HEK293T (cell line): ENCODE results near the gene ERI3.

ENCODE experiments used
- CTCF ChIA-PET: fragments of 350-600 bp; formaldehyde crosslinking; extraction: SDS; loops from one replicate; lab custom pipeline; 2021; ENCODE audit warnings: antibody characterized with exemption, inconsistent platforms; lab: Yijun Ruan, JAX
- POLR2A ChIA-PET: fragments of 350-600 bp; formaldehyde crosslinking; extraction: SDS; loops from one replicate; lab custom pipeline; 2020; ENCODE audit warnings: antibody characterized with exemption, inconsistent platforms; lab: Yijun Ruan, JAX
- DNase-seq: peaks from one replicate; pipeline ENCODE4 v3.0.0; 2012; ENCODE audit warnings: mixed read lengths; ENCODE audit errors: extremely low spot score
- ARNT ChIP-seq: fragments of 450-650 bp; IDR thresholded peaks from 2 replicates; pipeline ENCODE4 v1.6.1; 2017; ENCODE audit warnings: mild to moderate bottlenecking
- BHLHE40 ChIP-seq: fragments of 450-650 bp; IDR thresholded peaks from 2 replicates; pipeline ENCODE4 v1.6.1; 2016; ENCODE audit warnings: mild to moderate bottlenecking, moderate library complexity, borderline replicate concordance
- CTBP1 ChIP-seq: fragments of 450-650 bp; IDR thresholded peaks from 2 replicates; pipeline ENCODE4 v1.6.1; 2016; ENCODE audit warnings: borderline replicate concordance
- ELF4 ChIP-seq: fragments of 450-650 bp; IDR thresholded peaks from 2 replicates; pipeline ENCODE4 v1.6.1; 2017; ENCODE audit warnings: antibody characterized with exemption
- FOXA1 ChIP-seq: fragments of 450-650 bp; IDR thresholded peaks from 2 replicates; pipeline ENCODE4 v1.6.1; 2016; ENCODE audit warnings: mild to moderate bottlenecking
- FOXK2 ChIP-seq: fragments of 450-650 bp; IDR thresholded peaks from 2 replicates; pipeline ENCODE4 v1.6.1; 2016; ENCODE audit warnings: mild to moderate bottlenecking
- FOXM1 ChIP-seq: fragments of 450-650 bp; IDR thresholded peaks from 2 replicates; pipeline ENCODE4 v1.6.1; 2017; ENCODE audit warnings: mild to moderate bottlenecking, borderline replicate concordance
- HDGF ChIP-seq: fragments of 450-650 bp; IDR thresholded peaks from 2 replicates; pipeline ENCODE4 v1.6.1; 2017; ENCODE audit warnings: antibody characterized with exemption, borderline replicate concordance
- L3MBTL2 ChIP-seq: fragments of 450-650 bp; conservative IDR thresholded peaks from 2 replicates; pipeline ENCODE4 v1.6.1; 2016; ENCODE audit warnings: mild to moderate bottlenecking
- LEF1 ChIP-seq: fragments of 450-650 bp; IDR thresholded peaks from 2 replicates; pipeline ENCODE4 v1.6.1; 2017; ENCODE audit warnings: mild to moderate bottlenecking, borderline replicate concordance
- NFRKB ChIP-seq: fragments of 450-650 bp; IDR thresholded peaks from 2 replicates; pipeline ENCODE4 v1.6.1; 2016; ENCODE audit warnings: mild to moderate bottlenecking, moderate library complexity
- SP1 ChIP-seq: fragments of 450-650 bp; IDR thresholded peaks from 2 replicates; pipeline ENCODE4 v1.6.1; 2017
- SUZ12 ChIP-seq: fragments of 450-650 bp; IDR thresholded peaks from 2 replicates; pipeline ENCODE4 v1.6.1; 2016; ENCODE audit warnings: mild to moderate bottlenecking
- TARDBP ChIP-seq: fragments of 450-650 bp; IDR thresholded peaks from 2 replicates; pipeline ENCODE4 v1.6.1; 2016
- ZNF384 ChIP-seq: fragments of 450-650 bp; IDR thresholded peaks from 2 replicates; pipeline ENCODE4 v1.6.1; 2016
- TF ChIP-seq, protein P1 (sequence below): fragments of 450-650 bp; IDR thresholded peaks from 2 replicates; pipeline ENCODE4 v1.6.1; 2016

ERI3 gene

DNA sequence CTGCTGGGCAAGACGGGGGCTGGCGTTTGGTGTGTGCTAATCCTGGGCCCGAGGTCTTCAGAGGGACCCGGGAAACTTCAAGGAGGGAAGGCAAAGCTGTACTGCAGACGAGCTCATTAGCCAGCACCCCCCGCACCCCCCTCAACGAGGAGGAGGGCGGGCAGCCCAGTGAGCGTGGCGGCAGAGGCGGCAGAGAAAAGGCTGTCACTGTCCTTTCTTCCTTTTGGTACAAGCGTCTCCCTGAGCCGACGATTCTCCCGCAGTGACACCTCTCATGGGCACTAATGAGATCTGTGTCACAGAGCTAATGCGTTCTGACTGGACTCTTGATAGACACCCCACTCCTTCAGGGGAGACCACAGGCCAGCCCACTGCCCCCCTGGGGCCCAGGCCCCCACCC is 112.3 kb downstream of the ERI3 start:
- POLR2A ChIA-PET = no interaction called here
- CTCF ChIA-PET = no interaction called here
- DNase-seq = no peak
- TF ChIP-seq FOXA1 = no peak
- no peak for TF ChIP-seq BHLHE40
- no peak for TF ChIP-seq SUZ12
- TF ChIP-seq SP1 = no peak
- TF ChIP-seq TARDBP = no peak
- TF ChIP-seq FOXK2 = no peak
- TF ChIP-seq, protein P1, sequence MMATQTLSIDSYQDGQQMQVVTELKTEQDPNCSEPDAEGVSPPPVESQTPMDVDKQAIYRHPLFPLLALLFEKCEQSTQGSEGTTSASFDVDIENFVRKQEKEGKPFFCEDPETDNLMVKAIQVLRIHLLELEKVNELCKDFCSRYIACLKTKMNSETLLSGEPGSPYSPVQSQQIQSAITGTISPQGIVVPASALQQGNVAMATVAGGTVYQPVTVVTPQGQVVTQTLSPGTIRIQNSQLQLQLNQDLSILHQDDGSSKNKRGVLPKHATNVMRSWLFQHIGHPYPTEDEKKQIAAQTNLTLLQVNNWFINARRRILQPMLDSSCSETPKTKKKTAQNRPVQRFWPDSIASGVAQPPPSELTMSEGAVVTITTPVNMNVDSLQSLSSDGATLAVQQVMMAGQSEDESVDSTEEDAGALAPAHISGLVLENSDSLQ = no peak
- no peak for TF ChIP-seq NFRKB
- TF ChIP-seq ZNF384 = no peak

DNA sequence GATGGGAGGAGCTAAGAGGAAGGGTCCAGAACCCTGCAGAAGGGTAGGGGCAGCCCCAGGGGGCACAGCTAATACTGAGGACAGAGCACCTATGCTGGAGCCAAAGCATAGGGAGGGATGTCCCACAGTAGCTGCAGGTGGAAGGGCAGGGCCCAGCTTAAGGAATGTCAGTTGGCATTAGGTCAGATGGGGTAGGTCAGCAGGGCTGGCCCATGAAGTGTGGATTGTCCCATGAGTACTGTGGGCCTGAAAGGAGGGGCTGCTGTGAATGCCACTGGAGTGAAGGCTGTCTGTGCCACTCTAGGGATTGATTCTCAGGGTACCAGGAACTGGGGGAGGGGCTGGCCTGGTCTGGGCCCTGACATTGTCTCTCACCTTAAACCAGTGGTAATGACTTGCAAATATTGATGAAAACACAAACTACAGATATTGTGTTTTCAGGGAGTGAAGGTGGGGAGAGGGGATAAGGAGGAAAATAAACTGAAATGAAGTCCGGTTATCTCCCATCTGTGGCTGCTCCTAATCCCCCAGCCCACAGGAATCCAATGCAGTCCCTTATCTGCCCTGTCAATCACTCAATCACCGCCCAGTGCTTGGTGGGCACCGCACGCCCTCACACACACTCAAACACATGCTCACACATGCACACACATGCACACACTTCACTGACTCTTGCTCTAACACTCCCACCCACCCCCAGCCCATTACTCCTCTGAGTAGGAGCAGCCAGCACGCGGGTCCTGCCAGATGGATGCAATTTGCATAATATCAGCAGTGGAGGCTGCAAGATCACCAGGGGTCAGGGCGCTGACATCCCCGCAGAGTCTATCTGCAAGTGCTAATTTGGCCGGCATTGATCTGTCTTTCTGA is 114.0 kb downstream of the ERI3 start:
- no peak for DNase-seq
- CTCF ChIA-PET = interaction anchor here (1.3 to 1.6 kb wide), 2 partner anchors 17 to 29 kb away, joined by 3 to 5 read pairs; partner anchors contain the start of gene DMAP1
- TF ChIP-seq SUZ12 (no peak), NFRKB (no peak), CTBP1 (no peak), FOXK2 (no peak), ELF4 (no peak), FOXM1 (no peak), SP1 (no peak)
- TF ChIP-seq, protein P1 = peak; percentile 61
- POLR2A ChIA-PET = no interaction called here

DNA sequence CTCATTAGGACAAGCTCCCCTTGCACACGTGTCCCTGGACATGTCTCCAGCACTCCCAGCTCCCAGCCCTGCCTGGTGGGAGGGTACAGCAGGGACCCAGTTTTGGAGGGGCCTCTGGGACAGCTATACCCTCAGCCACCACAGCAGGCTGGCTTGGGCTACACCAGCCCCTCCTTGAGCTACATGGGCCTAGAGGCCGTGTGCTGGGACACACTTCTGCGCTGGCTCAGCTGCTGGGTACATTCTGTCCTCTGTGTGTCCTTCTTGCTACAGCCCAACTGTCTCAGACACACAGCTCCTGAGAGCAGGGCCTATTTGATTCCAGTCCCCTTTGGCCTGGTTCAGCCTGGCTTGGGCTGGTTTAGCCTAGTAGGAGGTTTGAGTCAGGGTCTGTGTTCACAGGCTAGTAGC is 115.1 kb downstream of the ERI3 start:
- ChIA-PET CTCF (interaction anchor here (0.9 to 3.0 kb wide), 6 partner anchors 18 to 413 kb away, joined by 3 to 16 read pairs (median 5); partner anchors contain the start of gene DMAP1), POLR2A (no interaction called here)
- TF ChIP-seq FOXA1 (no peak), BHLHE40 (no peak), NFRKB (no peak), SUZ12 (no peak), ARNT (no peak), FOXK2 (no peak), SP1 (no peak), CTBP1 (no peak), LEF1 (no peak)
- no peak for DNase-seq

DNA sequence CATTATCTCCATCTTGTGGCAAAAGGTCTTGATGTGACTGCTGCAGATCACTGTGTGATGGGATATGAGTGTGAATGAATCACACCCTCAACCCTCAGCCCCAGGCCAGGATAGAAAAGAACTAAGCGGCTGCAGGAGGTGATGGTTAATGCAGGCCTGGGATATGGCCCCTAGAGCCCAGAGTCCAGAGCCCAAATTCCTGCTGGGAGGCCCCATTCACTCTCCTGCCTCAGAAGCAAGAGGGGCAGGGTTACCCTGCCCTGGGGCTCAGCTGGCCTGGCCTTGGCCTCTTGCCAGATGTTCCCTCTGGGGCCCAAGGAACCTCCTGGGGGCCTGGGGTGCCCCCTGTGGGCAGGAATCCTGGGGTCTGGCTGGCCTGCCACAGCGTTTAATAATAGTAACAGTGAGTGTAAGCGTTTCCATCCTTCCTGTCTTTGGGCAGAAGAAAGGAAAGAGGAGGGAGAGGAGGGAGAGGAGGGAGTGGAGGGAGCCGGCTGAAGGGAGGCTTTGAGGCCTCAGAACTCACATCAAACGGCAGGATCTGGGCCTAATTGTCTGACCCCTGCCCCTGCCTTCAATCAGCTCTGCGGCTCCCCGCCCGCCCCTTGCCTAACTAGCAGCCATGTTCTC is 115.6 kb downstream of the ERI3 start:
- TF ChIP-seq SUZ12 (no peak), TARDBP (no peak), L3MBTL2 (no peak), FOXM1 (no peak), ZNF384 (no peak), ARNT (no peak), BHLHE40 (no peak), HDGF (no peak), ELF4 (no peak), SP1 (no peak), CTBP1 (no peak), NFRKB (no peak), FOXK2 (no peak)
- TF ChIP-seq, protein P1 = no peak
- CTCF ChIA-PET = interaction anchor here (0.7 to 3.0 kb wide), 8 partner anchors 16 to 414 kb away, joined by 3 to 16 read pairs (median 4); partner anchors contain the start of gene DMAP1
- POLR2A ChIA-PET = no interaction called here
- DNase-seq = peak; percentile 24

DNA sequence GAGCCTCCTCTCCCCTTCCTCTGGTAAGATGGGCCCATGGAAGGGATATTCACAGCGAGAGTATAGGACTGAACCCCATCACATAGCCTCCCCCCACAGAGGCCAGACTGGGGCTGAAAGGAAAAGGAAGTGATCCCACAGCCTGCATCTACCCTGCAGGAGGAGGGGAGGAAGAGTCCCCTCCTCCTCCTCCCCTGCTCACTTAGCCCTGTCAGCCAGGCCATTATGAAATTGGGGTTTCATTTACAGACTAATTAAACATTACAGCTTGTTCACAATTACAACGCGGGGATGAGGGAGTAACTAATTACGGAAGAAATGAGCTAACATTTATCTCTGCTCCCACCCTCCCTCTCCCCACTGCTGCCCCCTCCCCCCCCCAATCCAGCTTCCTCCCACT is 116.4 kb downstream of the ERI3 start:
- DNase-seq = no peak
- ChIA-PET CTCF (interaction anchor here (0.6 to 3.0 kb wide), 7 partner anchors 9 to 88 kb away, joined by 3 to 16 read pairs (median 4); no protein-coding TSS in a partner anchor), POLR2A (interaction anchor here (1.2 kb wide), 1 partner anchor 29 kb away, joined by 4 read pairs; no protein-coding TSS in a partner anchor)
- TF ChIP-seq NFRKB (no peak), TARDBP (no peak), ZNF384 (no peak), FOXA1 (no peak), BHLHE40 (no peak), HDGF (no peak), FOXK2 (no peak), ARNT (no peak), SUZ12 (no peak), LEF1 (no peak), ELF4 (no peak)
